ENCODE measurements around the gene SELENOK.
"Not testable (repeated sequence)": the region's sequence is repeated elsewhere in the genome, so short reads cannot be mapped to it uniquely, and the experiment has no call there.

SELENOK gene

DNA sequence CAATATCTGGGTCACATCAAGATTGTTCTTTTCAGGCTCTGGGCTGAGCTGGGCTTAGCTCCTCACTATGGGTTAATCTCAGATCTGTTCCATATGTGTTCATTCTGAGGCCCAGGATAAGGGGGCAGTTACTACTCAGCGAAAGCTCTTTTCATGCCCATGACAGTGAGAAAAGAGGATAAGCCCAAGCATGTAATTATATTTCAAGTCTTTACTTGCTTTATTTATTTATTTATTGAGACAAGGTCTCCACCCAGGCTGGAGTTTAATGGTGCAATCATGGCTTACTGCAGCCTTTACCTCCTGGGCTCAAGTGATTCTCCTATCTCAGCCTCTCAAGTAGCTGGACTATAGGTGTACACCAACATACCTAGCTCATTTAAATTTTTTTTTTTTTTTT lies 44.7 kb upstream of the SELENOK start:
- Mint-ChIP-seq H3K9me3 (peaks cover 24% of the 10 kb centered on the region), H3K27ac (no peak overlapping the region), H3K4me1 (peaks cover 33% of the 10 kb centered on the region), H3K36me3 (ENCODE audit: low read depth) (peaks cover 17% of the 10 kb centered on the region), H3K4me3 (no peak overlapping the region), H3K27me3 (ENCODE audit: low read depth, poor library complexity) (peaks cover 7% of the 10 kb centered on the region)
- TF ChIP-seq, protein P1, sequence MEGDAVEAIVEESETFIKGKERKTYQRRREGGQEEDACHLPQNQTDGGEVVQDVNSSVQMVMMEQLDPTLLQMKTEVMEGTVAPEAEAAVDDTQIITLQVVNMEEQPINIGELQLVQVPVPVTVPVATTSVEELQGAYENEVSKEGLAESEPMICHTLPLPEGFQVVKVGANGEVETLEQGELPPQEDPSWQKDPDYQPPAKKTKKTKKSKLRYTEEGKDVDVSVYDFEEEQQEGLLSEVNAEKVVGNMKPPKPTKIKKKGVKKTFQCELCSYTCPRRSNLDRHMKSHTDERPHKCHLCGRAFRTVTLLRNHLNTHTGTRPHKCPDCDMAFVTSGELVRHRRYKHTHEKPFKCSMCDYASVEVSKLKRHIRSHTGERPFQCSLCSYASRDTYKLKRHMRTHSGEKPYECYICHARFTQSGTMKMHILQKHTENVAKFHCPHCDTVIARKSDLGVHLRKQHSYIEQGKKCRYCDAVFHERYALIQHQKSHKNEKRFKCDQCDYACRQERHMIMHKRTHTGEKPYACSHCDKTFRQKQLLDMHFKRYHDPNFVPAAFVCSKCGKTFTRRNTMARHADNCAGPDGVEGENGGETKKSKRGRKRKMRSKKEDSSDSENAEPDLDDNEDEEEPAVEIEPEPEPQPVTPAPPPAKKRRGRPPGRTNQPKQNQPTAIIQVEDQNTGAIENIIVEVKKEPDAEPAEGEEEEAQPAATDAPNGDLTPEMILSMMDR (IDR thresholded peaks at IDR 0.05): no peak
- DNase-seq: no peak

DNA sequence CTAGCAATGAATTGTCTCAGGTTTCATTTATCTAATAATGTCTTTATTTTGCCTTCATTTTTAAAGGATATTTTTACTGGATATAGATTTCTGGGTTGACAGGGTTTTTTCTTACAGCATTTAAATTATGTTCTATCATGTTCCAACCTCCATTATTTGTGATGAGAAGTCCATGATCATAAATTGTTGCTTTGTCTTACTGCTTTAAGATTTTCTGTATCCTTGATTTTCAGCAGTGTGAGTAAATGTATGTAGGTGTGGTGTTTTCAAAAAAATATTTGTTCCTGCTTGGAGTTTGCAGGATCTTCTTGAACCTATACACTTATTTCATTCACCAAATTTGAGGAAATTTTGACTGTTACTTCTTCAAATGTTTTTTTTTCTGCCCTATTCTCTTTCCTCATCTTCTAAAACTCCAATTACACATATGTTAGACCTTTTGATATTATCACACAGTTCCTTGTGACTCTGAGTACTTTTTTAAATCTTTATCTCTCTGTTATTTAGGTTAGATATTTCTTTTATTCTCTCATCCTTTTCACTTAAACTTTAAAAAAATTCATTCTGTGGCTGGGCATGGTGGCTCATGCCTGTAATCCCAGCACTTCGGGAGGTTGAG lies 43.7 kb upstream of the SELENOK start:
- peaks cover 29% of the 10 kb centered on the region for H3K4me1 Mint-ChIP-seq
- no peak for DNase-seq
- H3K27me3 Mint-ChIP-seq (ENCODE audit: low read depth, poor library complexity): peaks cover 4% of the 10 kb centered on the region
- TF ChIP-seq, protein P1 (IDR thresholded peaks at IDR 0.05): no peak
- H3K36me3 Mint-ChIP-seq (ENCODE audit: low read depth): peaks cover 17% of the 10 kb centered on the region
- no peak overlapping the region for H3K27ac Mint-ChIP-seq
- no peak overlapping the region for H3K4me3 Mint-ChIP-seq
- H3K9me3 Mint-ChIP-seq: peaks cover 24% of the 10 kb centered on the region

DNA sequence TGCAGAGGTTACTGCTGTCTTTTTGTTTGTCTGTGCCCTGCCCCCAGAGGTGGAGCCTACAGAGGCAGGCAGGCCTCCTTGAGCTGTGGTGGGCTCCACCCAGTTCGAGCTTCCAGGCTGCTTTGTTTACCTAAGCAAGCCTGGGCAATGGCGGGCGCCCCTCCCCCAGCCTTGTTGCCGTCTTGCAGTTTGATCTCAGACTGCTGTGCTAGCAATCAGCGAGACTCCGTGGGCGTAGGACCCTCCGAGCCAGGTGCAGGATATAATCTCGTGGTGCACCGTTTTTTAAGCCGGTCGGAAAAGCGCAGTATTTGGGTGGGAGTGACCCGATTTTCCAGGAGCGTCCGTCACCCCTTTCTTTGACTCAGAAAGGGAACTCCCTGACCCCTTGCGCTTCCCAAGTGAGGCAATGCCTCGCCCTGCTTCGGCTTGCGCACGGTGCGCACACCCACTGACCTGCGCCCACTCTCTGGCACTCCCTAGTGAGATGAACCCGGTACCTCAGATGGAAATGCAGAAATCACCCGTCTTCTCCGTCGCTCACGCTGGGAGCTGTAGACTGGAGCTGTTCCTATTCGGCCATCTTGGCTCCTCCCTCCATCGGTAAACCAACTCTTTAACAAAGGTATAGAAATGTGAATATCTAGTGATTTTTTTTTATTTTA lies 35.7 kb upstream of the SELENOK start:
- Mint-ChIP-seq H3K4me3 (peak overlapping the region; percentile 54), H3K9me3 (peaks cover 20% of the 10 kb centered on the region)
- not testable (repeated sequence) for H3K27ac Mint-ChIP-seq; H3K27me3 Mint-ChIP-seq (ENCODE audit: low read depth, poor library complexity); H3K36me3 Mint-ChIP-seq (ENCODE audit: low read depth); H3K4me1 Mint-ChIP-seq
- DNase-seq: peak; percentile 18

DNA sequence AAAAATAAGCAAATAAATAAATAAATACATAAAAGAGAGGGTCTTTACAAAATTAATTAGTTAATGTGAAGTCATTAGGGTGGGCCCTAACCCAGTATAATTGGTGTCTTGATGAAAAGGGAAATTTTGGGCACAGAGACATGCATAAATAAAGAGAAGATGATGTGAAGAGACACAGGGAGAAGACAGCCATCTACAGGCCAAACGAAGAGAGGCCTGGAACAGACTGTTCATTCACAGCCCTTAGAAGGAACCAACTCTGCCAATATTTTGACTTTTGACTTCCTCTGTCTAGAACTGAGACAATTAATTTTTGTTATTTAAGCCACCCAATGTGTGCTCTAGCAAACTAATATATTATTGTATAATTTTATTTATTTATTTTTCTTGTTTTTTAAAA lies 29.6 kb upstream of the SELENOK start:
- peaks cover 27% of the 10 kb centered on the region for H3K9me3 Mint-ChIP-seq
- H3K27ac Mint-ChIP-seq: no peak overlapping the region
- H3K4me3 Mint-ChIP-seq: no peak overlapping the region
- no peaks in the 10 kb centered on the region for H3K4me1 Mint-ChIP-seq
- DNase-seq: no peak
- peaks cover 31% of the 10 kb centered on the region for H3K27me3 Mint-ChIP-seq (ENCODE audit: low read depth, poor library complexity)
- TF ChIP-seq, protein P1 (IDR thresholded peaks at IDR 0.05): no peak
- H3K36me3 Mint-ChIP-seq (ENCODE audit: low read depth): no peaks in the 10 kb centered on the region

DNA sequence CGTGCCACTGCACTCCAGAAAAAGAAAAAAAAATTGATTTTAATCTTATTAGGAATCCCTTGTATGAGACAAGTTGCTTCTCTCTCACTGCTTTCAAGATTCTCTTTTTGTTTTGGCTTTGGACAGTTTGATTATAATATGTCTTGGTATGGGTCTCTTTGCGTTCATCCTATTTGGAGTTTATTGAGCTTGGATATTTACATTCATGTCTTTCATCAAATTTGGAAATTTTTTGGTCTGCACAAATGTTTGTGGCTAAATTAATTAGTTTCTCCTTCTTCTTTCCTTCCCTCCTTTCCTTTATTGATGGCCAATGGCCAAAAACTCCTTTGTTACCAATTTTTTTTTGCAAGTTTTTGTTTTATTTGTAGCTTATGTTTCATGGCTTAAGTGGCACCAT lies 28.1 kb upstream of the SELENOK start:
- Mint-ChIP-seq H3K4me1 (no peaks in the 10 kb centered on the region), H3K27ac (no peak overlapping the region), H3K4me3 (no peak overlapping the region), H3K9me3 (peaks cover 22% of the 10 kb centered on the region), H3K36me3 (ENCODE audit: low read depth) (no peaks in the 10 kb centered on the region), H3K27me3 (ENCODE audit: low read depth, poor library complexity) (peaks cover 41% of the 10 kb centered on the region)
- TF ChIP-seq, protein P1 (IDR thresholded peaks at IDR 0.05): no peak
- no peak for DNase-seq

DNA sequence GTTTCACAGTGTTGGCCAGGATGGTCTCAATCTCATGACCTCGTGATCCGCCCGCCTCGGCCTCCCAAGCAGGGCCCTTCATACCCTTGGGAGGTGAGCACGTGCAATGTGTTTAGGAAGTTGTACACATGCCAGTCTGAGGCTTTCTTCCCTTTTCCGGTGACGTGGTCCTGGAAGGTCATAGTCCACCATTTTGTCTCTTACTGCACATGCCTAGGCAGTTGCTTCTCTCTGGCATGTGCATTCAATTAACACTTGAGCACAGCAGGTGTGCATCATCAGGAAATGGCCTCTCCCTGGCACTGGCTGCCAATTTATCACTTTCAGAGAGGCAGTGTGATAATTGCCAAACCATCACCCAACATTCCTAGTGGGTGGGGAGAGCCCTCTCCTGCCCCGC lies 21.7 kb upstream of the SELENOK start:
- Mint-ChIP-seq H3K4me3 (no peak overlapping the region), H3K9me3 (peaks cover 15% of the 10 kb centered on the region), H3K36me3 (ENCODE audit: low read depth) (no peaks in the 10 kb centered on the region), H3K4me1 (peaks cover 8% of the 10 kb centered on the region), H3K27me3 (ENCODE audit: low read depth, poor library complexity) (peaks cover 57% of the 10 kb centered on the region), H3K27ac (no peak overlapping the region)
- TF ChIP-seq, protein P1 (IDR thresholded peaks at IDR 0.05): no peak
- no peak for DNase-seq

Data from nephron progenitor cell (in vitro differentiated cells).